Keratinocyte (primary cell): Measurements from ENCODE around the gene PGLYRP4. TPM values are rescaled to one million over a fixed set of nuclear protein-coding genes. Genes with fewer than 3 reads are reported as not detected.

Experiments
- DNase-seq: peaks from one replicate; pipeline ENCODE4 v3.0.0-alpha.2; 2011; ENCODE audit warnings: low read depth, missing footprints, low spot score
- FAIRE-seq: peaks from 2 replicates; lab custom pipeline; 2011; peaks lifted over from hg19 to GRCh38; lab: Jason Lieb, UNC
- H2AFZ ChIP-seq: 2 replicates; pipeline ENCODE4 v1.6.0; 2012; ENCODE audit warnings: low read length, control low read depth, inconsistent platforms; ENCODE audit not compliant: control insufficient read depth
- H3K27ac ChIP-seq: 2 replicates; pipeline ENCODE4 v1.5.1; 2011; ENCODE audit warnings: low read length; ENCODE audit not compliant: control insufficient read depth, insufficient read depth
- H3K27me3 ChIP-seq: 3 replicates; pipeline ENCODE4 v1.6.0; 2011; ENCODE audit warnings: low read length; ENCODE audit not compliant: control insufficient read depth, insufficient read depth; ENCODE audit errors: extremely low read depth
- H3K36me3 ChIP-seq, 2 experiments: 2 replicates in 1 of 2; 3 replicates in 1 of 2; pipeline ENCODE4 v1.5.1; 2011; ENCODE audit warnings: low read length in 2 of 2, mild to moderate bottlenecking in 1 of 2; ENCODE audit not compliant: control insufficient read depth in 2 of 2, insufficient read depth in 2 of 2; ENCODE audit errors: extremely low read depth in 1 of 2
- H3K4me1 ChIP-seq: 3 replicates; pipeline ENCODE4 v1.5.1; 2011; ENCODE audit warnings: low read length; ENCODE audit not compliant: control insufficient read depth, insufficient read depth; ENCODE audit errors: extremely low read depth
- H3K4me2 ChIP-seq: 3 replicates; pipeline ENCODE4 v1.6.0; 2011; ENCODE audit warnings: low read depth, low read length; ENCODE audit not compliant: control insufficient read depth, insufficient read depth; ENCODE audit errors: extremely low read depth
- H3K4me3 ChIP-seq, 3 experiments: fragments of 200-600 bp in 1 of 3; sonication (generic) in 1 of 3; 2 replicates in 2 of 3; 3 replicates in 1 of 3; pipeline ENCODE4 v1.5.1; 2011 to 2016; ENCODE audit warnings: low read length in 3 of 3, mild to moderate bottlenecking in 3 of 3, control low read depth in 2 of 3, inconsistent platforms in 1 of 3, low read depth in 1 of 3, mixed read lengths in 1 of 3, mixed run types in 1 of 3, moderate library complexity in 1 of 3; ENCODE audit not compliant: control insufficient read depth in 2 of 3, insufficient read depth in 2 of 3; ENCODE audit errors: extremely low read depth in 1 of 3
- H3K79me2 ChIP-seq: 2 replicates; pipeline ENCODE4 v1.6.0; 2012; ENCODE audit warnings: low read length; ENCODE audit not compliant: control insufficient read depth, insufficient read depth
- H3K9ac ChIP-seq: 3 replicates; pipeline ENCODE4 v1.6.0; 2011; ENCODE audit warnings: low read length; ENCODE audit not compliant: control insufficient read depth, insufficient read depth; ENCODE audit errors: extremely low read depth
- H3K9me1 ChIP-seq: 3 replicates; pipeline ENCODE4 v1.6.0; 2011; ENCODE audit warnings: low read length; ENCODE audit not compliant: control insufficient read depth, insufficient read depth; ENCODE audit errors: extremely low read depth
- H3K9me3 ChIP-seq: 2 replicates; pipeline ENCODE4 v1.5.1; 2012; ENCODE audit warnings: low read depth, low read length; ENCODE audit not compliant: control insufficient read depth
- H4K20me1 ChIP-seq: 3 replicates; pipeline ENCODE4 v1.6.0; 2011; ENCODE audit warnings: low read length; ENCODE audit not compliant: control insufficient read depth, insufficient read depth; ENCODE audit errors: extremely low read depth
- CTCF ChIP-seq, 3 experiments: IDR thresholded peaks in 1 of 3; conservative IDR thresholded peaks in 1 of 3; optimal IDR thresholded peaks in 1 of 3; 2 replicates in 2 of 3; 3 replicates in 1 of 3; pipeline versions ENCODE3 to v1.5.1; 2011; ENCODE audit warnings: low read length in 3 of 3, mild to moderate bottlenecking in 3 of 3, moderate library complexity in 2 of 3, control low read depth in 1 of 3, inconsistent platforms in 1 of 3; ENCODE audit not compliant: insufficient read depth in 2 of 3; ENCODE audit errors: extremely low read depth in 1 of 3
- EZH2 ChIP-seq: IDR thresholded peaks from one replicate; pipeline ENCODE4 v1.6.1; 2012; ENCODE audit warnings: inconsistent platforms, mild to moderate bottlenecking, low read length, moderate library complexity
- dilution Hi-C: fragments of 300-500 bp; cut with MboI; formaldehyde crosslinking; loops from one replicate; pipeline ENCODE4 v1.7.0; 2020; ENCODE audit warnings: low sequenced_read_pairs; ENCODE audit not compliant: extremely low pct_ligation_motif_present
- polyA plus RNA-seq, 5 experiments: library from polyadenylated mRNA; depleted of rRNA in 3 of 5; stranded (reverse) in 3 of 5; stranded (forward) in 1 of 5; unstranded in 1 of 5; fragments of >200 nt; gene quantifications; 1 replicate in 1 of 5; 2 replicates in 3 of 5; 3 replicates in 1 of 5; pipeline versions ENCODE4 v1.2.1 to v1.2.3, GENCODE V29; 2011 to 2012; ENCODE audit warnings: missing spikeins in 2 of 5, low read depth in 1 of 5, low replicate concordance in 1 of 5

PGLYRP4 gene
- polyA plus RNA-seq, 1 donor (not counting 4 experiments of a cell fraction or from before 2014, with no cell fraction given): 3.8 TPM

- Histone ChIP-seq H3K27ac (no peak overlapping the region), H3K4me1 (peaks cover 51% of the 10 kb centered on the region), H3K9me3 (no peaks in the 10 kb centered on the region), H3K27me3 (no peaks in the 10 kb centered on the region), H3K4me3 (no peak overlapping the region), H4K20me1 (no peaks in the 10 kb centered on the region), H2AFZ (no peak overlapping the region), H3K79me2 (no peaks in the 10 kb centered on the region), H3K9me1 (no peaks in the 10 kb centered on the region), H3K36me3 (no peaks in the 10 kb centered on the region), H3K4me2 (no peak overlapping the region), H3K9ac (no peak overlapping the region)
- dilution Hi-C loops: no loop called here
- FAIRE-seq: no peak
- no peak for DNase-seq
- TF ChIP-seq CTCF (optimal IDR thresholded peaks at IDR 0.05 in 1 of 3, IDR thresholded peaks at IDR 0.05 in 1 of 3, conservative IDR thresholded peaks at IDR 0.05 in 1 of 3; ENCODE audit: extremely low read depth in 1 of 3, insufficient read depth in 2 of 3, low read length in 3 of 3): no peak
- no peak for TF ChIP-seq EZH2
Observed at GRCh38 chr1:153389401-153389800, 40.8 kb upstream of the PGLYRP4 start.

- FAIRE-seq (peak; percentile 26), DNase-seq (no peak)
- Histone ChIP-seq H3K4me3 (no peak overlapping the region), H3K9me3 (no peaks in the 10 kb centered on the region), H3K4me1 (peaks cover 57% of the 10 kb centered on the region), H3K27ac (no peak overlapping the region), H3K79me2 (no peaks in the 10 kb centered on the region), H3K9ac (no peak overlapping the region), H3K36me3 (no peaks in the 10 kb centered on the region), H3K9me1 (no peaks in the 10 kb centered on the region), H3K27me3 (no peaks in the 10 kb centered on the region), H4K20me1 (no peaks in the 10 kb centered on the region), H2AFZ (no peak overlapping the region), H3K4me2 (no peak overlapping the region)
- dilution Hi-C loops: no loop called here
- TF ChIP-seq EZH2 (no peak), CTCF (optimal IDR thresholded peaks at IDR 0.05 in 1 of 3, IDR thresholded peaks at IDR 0.05 in 1 of 3, conservative IDR thresholded peaks at IDR 0.05 in 1 of 3; ENCODE audit: extremely low read depth in 1 of 3, insufficient read depth in 2 of 3, low read length in 3 of 3) (no peak)
Observed at GRCh38 chr1:153387785-153388184, 39.1 kb upstream of the PGLYRP4 start.
